Skin of body (tissue), 2 donors: ENCODE data around the gene PIGK. TPM values are rescaled to one million over a fixed set of nuclear protein-coding genes. Genes with fewer than 3 reads are reported as not detected.

Experiments used
- DNase-seq: peaks from one replicate; lab custom pipeline; 2025; lab: John Stamatoyannopoulos, UW
- total RNA-seq: library from RNA; depleted of rRNA; stranded (reverse); fragments of >200 nt; gene quantifications from one replicate; pipeline ENCODE4 v1.2.3, GENCODE V29; 2014

PIGK gene
- total RNA-seq, 1 donor from 2014 or later: 19.8 TPM

DNA sequence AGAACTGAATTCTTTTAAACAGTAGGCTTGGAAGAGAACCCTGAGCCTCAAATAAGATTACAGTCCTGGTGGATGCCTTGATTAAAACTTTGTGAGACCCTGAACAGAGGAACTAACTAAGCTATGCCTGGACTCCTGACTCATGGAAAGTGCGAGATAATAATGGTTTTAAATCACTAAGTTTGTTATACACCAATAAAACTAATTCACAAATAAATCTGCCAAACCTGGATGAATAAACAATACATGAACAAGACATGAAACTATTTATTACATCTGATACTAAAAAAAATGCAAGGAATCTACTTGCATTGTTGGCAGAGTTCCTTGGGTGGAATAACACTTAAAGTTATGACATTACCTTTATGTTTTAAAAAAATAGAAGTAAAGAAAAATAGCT, 118.4 kb downstream of the PIGK start:
- DNase-seq: no peak

DNA sequence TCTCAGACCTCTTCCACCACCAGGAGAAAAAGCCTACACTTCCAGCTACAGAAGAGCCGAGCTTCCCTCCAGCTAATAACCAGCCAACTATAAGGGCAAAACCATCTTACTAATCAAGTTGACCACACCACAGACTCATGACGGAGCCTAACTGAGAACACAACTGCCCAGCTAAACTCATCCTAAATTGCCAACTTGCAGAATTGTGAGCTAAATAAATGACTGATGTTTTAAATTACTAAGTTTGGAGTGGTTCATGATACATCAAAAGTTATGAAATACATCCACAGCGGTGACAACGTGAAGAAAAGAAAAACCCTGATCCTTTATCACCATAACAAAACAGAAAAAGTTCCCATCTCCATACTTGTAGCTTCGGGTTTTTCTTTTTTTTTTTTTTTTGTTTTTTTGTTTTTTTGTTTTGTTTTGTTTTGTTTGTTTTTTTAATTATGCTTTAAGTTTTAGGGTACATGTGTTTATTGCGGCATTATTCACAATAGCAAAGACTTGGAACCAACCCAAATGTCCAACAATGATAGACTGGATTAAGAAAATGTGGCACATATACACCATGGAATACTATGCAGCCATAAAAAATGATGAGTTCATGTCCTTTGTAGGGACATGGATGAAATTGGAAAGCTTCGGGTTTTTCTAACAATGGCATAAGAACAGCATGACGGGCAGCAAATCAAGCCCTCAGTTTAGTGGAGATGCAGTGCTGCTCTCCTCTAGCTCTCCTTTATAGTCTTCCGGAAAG, 122.6 kb downstream of the PIGK start:
- no peak for DNase-seq

DNA sequence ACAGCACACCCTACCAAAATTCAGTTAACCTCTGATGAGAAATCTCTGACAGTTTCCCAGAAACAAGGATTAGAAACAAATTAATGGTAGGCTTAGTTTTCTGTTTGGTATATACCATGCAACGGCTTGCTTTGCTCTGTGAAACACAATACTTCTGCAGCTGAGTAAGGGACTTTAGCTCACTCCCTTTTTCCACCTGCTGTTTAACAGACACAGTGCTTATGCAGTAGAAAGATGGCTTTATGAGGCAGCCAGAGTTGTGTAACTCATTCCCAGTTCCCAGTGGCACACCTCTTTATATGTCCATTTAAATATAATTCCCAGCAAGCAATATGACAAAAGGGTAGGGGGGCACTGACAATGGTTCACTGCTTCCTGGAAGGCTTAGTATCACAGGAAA, 124.0 kb downstream of the PIGK start:
- DNase-seq: no peak

DNA sequence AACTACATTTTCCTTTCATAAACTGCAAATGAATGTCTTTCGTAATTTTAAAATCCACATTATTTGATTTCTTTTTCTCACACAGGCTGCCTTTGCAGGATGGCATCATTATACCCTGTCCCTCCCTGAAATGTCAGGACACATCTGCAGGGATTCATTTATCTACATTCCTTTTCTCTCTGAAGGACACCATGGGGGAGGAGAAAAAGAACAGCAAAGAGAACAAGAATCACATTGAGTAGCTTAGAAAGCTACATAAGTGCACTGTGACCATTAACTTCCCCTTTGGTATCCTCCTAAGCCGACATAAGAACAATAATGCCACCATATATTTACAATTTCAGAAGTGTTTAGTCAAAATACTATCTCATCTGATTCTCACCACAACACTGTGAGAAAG, 129.5 kb downstream of the PIGK start:
- DNase-seq: no peak

DNA sequence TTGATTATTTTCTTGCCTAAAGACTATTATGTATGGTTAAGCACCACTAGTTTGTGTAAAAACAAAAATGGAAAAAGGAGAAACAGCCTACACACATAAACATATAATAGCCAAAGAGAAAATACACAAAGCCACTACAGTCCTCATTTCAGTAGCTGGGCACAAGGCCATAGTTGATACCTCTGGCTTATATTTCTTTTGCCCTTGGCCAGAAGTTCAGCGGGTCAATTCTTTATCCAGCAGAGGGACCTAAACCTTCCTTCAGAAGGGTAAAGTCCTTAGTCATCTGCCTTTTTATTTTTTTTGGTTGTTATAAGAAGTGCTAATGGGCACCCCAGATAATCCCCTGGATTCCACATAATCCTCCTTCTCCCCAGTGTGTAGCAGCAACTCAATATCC, 134.1 kb downstream of the PIGK start:
- no peak for DNase-seq

DNA sequence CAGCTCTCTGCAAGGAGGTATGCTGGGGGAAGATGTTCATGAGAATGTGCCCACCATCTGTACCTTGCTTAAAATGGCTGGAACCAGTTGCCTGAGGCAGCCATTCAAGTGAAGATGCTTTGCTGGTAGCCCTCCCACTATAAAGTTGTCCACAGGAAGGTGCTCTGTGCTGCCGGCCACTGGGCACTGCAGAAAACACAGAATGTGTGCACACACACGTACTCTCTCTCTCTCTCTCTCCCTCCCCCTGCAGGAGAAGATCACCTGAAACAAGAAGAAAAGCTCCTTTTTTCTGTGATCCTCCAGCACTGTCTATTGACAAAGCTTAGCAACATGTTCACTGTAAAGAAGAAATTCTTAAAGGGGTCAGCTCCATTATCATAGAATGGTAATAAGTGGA, 134.8 kb downstream of the PIGK start:
- DNase-seq: no peak

DNA sequence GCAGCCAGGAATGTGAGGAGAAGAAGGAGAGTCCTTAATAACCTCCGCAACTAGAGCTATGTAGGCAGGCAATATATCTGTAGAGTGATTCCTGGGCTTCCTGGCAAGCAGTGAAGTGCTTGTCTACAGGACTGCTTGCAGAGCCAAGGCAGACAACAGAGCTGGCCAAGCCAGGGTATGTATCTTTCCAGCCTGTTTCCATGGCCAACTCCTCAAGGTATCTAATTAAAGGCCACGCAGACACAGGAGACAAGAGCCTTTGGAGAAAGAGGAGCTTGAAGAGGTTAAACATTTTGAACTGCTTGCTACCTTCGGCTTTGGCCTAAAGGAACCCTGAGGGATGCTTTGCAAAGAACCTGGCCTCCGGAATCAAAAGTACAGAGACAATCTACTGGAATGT, 137.4 kb downstream of the PIGK start:
- DNase-seq: no peak

DNA sequence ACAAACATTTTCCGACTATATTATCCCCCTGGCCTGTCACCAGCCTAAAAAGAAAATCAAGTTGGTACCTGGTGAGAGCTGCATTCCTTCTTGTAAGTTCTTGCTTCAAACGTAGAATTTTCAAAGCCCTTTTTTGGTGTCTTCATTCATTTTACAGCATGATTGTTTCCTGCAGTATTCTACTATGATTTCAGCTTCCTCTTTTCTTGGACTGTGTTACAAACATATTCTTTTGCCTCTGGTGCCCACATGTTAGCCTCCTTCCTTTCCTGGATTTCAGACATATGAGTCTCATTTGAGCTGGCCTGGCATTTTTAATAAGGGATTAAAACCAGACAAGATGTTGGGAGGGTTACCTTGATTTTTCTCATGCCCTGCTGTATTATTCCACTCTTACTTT, 142.5 kb downstream of the PIGK start:
- DNase-seq: no peak

DNA sequence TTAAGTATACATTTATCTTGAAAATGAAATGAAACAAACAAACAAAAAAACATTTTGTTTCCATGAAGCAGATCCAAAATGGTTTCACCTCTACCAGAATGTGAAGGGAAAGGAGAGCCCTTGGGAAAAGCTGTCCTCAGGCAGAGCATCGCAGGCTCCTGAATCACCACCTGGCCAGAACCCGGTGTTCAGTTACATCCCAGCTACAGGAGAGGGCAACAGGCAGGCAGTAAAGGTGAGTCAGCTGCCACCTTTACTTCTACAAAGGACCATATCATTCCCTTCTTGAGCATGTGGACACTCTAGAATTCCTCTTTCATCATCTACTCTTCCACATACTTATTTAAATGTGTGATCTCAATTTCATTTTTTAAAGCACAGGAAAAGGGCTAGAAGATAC, 151.2 kb downstream of the PIGK start:
- no peak for DNase-seq

DNA sequence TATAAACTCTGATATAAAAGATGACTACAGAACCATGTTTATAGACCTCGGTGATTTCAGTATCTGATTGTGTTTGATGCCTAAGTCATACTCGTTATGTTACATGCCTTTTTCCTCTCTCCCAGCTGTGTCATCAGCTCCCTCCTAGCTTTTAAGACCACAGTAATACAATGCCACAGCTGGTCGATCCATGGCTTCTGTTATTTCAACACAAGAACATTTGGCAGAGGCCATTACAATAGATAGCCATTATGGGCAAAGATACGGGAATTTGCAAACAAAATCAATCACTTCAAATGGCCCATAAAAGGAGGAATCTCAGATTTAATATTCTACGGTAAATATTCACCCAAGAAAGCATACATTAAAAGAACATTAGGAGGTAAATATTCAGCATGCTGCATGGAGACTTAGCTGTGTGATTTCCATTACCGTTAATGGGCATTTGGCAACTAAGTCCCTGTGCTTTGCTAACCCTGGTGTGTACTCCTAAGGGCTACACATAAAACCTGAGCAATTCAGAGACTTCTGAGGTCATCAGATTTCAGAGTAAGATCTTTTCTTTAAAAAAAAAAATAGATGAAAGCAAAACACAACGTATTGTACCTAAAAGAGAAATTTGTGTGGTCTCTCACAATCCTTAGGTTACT, 153.4 kb downstream of the PIGK start:
- DNase-seq: no peak

DNA sequence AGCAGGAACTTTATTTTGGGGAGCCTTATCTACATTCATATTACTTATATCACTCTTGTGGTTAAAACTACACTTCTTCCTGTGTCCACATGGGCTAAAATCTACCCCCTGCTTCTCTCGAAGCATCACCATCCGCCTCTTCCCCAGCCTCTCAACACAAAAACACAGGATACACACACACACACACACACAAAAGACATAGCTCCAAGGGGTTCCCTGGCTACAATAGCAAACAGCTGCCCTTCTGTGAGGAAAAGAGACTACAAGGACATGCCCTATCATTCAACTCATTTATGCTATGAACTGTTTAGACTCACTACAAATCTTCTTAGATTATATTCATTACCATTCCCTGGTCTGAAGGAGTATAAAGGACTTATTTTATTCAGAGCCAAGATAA, 155.0 kb downstream of the PIGK start:
- no peak for DNase-seq

DNA sequence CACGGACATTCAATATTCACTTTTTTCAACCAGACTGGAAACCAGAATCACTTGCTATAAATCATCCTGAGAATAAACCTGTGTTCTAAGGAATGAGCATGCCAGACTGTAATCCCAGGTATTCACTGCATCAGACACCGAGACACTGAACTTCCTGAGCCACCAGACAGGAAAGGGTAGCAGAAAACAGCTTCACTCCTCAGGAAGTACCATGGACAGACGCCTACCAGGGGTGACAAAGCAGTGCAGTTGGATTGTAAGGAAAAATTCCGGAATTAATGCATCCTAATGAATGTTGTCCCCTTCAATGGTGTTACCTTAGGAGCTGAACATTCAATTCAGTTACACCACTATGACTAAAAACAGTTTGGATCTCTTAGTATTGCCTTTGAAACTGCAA, 156.1 kb downstream of the PIGK start:
- no peak for DNase-seq

DNA sequence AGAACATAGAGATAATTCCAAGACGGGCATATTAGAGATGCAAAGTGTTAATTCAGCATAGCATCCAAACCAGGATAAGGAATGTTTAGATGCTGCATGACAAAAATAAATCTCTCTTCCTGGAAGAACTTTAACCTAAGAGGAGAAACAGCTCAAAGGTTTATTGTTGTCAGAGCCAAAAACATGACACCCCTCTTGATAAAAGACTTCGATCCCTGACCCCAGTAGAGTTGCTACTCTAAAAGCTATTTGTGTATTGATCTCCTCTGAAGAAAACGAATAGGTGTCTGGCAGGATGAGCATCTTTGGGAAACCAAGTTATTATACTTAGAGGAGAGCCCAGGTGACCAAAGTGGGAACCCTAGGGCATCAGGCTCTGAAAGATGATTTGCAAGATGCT, 158.1 kb downstream of the PIGK start:
- no peak for DNase-seq

DNA sequence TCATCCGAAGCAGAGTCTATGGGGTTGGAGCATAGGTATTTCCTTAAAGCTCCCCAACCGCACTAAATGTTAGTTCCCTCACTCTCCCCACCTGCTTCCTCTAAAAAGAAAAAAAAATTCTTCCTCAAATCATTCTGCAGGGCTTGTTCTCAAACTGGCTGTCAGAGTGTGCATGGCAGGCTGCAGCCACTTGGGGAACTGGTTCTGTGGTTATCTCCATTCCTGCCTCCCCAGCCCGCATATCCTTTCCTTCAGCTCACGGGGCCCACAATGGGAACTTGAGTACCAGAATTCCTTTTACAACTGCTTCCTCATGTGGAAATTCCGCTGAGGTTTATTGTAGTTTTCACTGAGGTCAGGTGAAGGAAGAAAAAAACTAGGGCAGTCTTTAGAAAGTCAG, 159.2 kb downstream of the PIGK start:
- no peak for DNase-seq

DNA sequence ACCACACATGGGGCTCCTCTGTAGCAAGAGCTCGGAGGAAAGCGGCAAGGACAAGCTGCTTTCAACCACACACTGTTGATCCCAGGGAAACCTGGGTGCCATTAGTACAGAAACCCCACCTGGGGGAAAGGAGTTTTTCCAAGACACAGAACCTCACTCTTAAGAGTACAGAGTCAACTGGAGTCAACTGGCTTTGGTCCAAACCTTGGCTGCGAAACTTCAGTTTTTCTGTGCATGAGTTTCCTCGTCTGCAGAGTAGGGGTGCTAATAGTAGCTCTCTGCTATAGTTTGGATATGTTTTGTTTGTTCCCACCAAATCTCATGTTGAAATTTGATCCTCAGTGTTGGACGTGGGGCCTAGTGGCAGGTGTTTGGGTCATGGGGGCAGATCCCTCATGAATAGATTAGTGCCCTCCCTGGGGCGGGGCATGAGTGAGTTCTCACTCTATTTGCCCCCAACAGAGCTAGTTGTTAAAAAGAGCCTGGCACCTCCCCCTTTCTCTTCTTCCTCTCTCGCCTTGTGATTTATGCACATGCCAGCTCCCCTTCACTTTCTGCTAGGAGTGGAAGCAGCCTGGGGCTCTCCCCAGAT, 161.1 kb downstream of the PIGK start:
- DNase-seq: no peak

DNA sequence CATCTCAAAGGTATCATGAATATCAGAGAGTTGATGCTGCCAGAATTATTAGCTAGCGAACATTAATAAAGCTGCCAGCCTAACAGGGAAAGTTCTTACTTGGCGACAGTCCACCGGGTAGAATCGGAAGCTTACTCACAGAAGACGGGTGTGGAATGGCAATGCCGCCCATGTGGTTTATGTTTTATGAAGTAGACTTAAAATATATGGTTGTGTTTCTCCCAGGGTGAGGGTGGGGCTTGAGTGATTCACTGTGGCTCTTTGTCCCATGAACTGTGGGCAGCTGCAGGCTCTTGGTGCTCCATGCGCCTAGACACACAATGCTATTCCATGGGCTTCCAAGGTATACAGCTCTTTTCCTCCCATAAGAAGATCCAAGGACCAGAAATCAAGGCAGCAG, 162.7 kb downstream of the PIGK start:
- no peak for DNase-seq

DNA sequence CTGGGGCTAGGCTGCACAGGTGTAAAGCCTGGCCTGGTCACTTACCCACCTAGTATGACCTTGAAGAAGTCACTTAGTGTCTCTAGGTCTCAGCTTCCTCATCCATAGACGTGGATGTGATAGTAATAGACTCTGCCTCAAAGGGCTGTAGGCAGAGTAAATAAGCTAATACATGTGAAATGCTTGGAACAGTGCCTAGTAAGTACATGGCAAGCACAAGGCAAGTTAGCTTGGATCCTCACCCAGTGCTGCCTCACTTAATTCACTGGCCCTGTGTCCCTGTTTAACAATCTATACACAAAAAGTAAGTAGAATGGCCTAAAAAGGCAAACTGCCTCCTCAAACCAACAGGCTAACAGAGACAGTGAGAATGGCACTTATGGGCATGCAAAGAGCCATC, 167.8 kb downstream of the PIGK start:
- DNase-seq: no peak

DNA sequence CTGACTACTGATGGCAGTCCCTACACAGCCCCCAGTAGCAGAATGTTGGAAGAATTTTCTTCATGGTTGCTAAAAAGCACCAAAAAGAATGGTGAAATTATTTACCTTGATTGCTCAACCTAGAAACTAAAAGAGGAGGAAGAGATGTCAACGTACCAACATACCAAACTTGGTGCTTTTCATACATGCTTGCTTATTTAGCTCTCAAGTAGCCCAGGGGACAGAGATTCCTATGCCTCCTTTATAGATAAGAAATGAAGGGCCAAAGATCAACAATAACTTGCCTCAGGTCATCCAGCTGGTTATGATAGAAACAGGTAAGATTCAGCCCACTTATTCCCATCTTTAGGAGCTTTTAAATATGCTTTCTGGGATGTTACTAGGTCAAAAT, 170.6 kb downstream of the PIGK start:
- no peak for DNase-seq

DNA sequence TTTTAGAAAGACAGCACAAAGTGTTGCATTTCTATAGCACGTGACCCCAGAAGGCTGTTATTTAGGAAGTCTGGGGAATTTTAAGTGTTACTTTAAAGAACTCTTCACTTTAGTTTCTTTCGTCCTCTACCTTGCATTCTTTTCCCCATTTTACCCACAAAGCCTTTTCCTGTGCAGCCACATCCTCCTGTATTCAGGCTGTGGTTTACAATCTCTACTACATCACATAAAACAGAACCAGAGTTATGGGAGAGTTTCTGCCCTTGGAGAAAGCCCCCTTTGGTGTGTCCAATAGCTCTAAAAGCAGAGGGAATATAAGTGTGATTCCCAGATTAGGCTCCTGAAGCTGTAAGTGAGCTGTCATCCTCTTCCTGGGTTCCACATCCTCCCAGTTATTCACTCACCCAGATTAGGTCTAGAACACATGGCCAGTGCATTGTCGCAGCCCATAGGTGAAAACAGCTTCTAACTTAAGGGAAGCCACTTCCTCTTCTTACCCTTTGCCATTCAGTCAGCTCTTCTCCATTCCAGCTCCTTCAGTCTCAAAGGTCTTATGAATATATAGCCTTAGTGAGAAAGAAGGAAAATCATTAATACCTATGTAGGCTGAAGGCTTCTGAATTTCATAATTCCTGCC, 171.1 kb downstream of the PIGK start:
- no peak for DNase-seq

DNA sequence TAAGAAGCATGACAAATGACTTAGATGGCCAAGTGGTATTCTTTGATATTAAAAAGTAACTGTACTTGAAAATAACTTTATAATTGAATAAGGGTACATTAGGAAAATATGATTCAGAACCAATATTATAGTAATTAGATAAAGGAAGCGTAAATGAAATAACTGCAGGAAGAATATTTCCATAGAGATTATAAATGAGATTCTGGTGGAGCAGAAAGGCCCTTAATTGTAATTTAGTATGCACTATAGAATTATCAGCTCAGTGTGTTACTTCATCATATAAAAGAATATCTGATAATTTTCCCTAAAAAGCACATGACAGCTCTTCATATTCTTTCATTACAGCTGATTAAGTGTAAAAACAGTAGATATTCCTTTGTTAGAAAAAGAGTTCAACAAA, 171.7 kb downstream of the PIGK start:
- no peak for DNase-seq

DNA sequence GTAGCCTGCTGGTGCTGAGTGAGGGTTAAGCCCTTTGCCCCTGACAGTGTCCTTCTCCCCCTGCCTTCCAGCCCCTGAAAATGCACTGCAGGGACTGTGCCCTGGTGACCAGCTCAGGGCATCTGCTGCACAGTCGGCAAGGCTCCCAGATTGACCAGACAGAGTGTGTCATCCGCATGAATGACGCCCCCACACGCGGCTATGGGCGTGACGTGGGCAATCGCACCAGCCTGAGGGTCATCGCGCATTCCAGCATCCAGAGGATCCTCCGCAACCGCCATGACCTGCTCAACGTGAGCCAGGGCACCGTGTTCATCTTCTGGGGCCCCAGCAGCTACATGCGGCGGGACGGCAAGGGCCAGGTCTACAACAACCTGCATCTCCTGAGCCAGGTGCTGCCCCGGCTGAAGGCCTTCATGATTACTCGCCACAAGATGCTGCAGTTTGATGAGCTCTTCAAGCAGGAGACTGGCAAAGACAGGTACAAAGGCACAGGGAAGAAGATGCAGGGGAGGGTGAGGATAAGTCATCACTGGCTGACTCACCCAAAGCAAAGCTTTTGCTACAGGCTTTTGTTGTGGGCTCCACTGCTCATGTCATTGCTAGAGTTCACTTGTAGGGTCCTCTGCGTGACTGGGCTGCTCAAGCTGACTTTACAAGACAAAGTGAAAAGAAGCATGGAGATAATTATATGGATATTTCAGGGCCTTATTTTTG, 174.9 kb downstream of the PIGK start:
- DNase-seq: no peak

DNA sequence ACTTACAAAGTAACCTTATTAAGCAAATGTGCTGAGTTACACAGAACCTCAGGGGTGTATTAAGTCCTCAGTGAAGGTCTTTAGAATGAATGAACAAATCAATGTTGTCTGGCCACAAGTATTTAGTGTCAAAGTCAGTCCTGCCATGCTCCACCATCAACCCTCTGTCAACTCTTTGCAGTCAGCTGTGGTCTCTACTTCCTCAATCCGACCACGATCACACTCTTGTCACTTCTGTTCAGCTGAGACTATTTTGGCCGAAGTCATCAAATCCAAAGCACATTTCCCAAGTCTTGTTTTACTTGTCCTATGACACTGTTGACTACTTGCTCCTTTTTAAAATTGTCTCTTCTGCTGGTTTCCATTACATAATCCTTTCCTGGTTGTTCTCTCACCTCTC, 178.4 kb downstream of the PIGK start:
- DNase-seq: no peak
